ENCODE measurements around the gene LAMA2. TPM values are rescaled to one million over a fixed set of nuclear protein-coding genes. Genes with fewer than 3 reads are reported as not detected.

LAMA2 gene
- total RNA-seq, 3 donors from 2014 or later (not counting 1 experiment from before 2014, with no cell fraction given), result 2.1 to 5.3 (median 3.6) TPM

- TF ChIP-seq CTCF (IDR thresholded peaks at IDR 0.05), result no peak
- Histone ChIP-seq H3K27me3 (ENCODE audit: control insufficient read depth, insufficient read depth, low read length) (no peaks in the 10 kb centered on the region), H3K4me1 (ENCODE audit: control insufficient read depth, insufficient read depth, low read length) (no peaks in the 10 kb centered on the region), H3K9me3 (ENCODE audit: control insufficient read depth, insufficient read depth, low read length) (no peaks in the 10 kb centered on the region), H3K4me3 (ENCODE audit: low read length) (no peak overlapping the region), H3K36me3 (ENCODE audit: control insufficient read depth, insufficient read depth, low read length) (no peaks in the 10 kb centered on the region), H3K27ac (ENCODE audit: low read length) (no peak overlapping the region)
- WGBS (ENCODE audit: insufficient coverage), result 93% methylated on average over 1 of the region's 2 CpGs
- Mint-ChIP-seq H3K36me3 (no peaks in the 10 kb centered on the region), H3K27me3 (ENCODE audit: low read depth in 2 of 2) (no peaks in the 10 kb centered on the region), H3K4me3 (no peak overlapping the region), H3K27ac (no peak overlapping the region), H3K4me1 (no peaks in the 10 kb centered on the region), H3K9me3 (peaks cover 2% of the 10 kb centered on the region in 2 donors)
- intact Hi-C loops (cut with micrococcal nuclease), result no loop called here
- no peak for DNase-seq
- ATAC-seq, result no peak
These were observed 35.9 kb downstream of the LAMA2 start for GRCh38 chr6:128918886-128919285.

GRCh38 chr6:128919412-128920180, 36.7 kb downstream of the LAMA2 start:
- 90% methylated on average over 2 of the region's 2 CpGs for WGBS (ENCODE audit: insufficient coverage)
- Histone ChIP-seq H3K4me1 (ENCODE audit: control insufficient read depth, insufficient read depth, low read length) (no peaks in the 10 kb centered on the region), H3K36me3 (ENCODE audit: control insufficient read depth, insufficient read depth, low read length) (no peaks in the 10 kb centered on the region), H3K27me3 (ENCODE audit: control insufficient read depth, insufficient read depth, low read length) (no peaks in the 10 kb centered on the region), H3K27ac (ENCODE audit: low read length) (no peak overlapping the region), H3K4me3 (ENCODE audit: low read length) (no peak overlapping the region), H3K9me3 (ENCODE audit: control insufficient read depth, insufficient read depth, low read length) (no peaks in the 10 kb centered on the region)
- no peak overlapping the region for H3K4me3 Mint-ChIP-seq
- DNase-seq (no peak), ATAC-seq (no peak)
- no peaks in the 10 kb centered on the region for H3K36me3 Mint-ChIP-seq
- H3K27me3 Mint-ChIP-seq (ENCODE audit: low read depth in 2 of 2), result no peaks in the 10 kb centered on the region
- no peak for TF ChIP-seq CTCF (IDR thresholded peaks at IDR 0.05)
- H3K9me3 Mint-ChIP-seq, result peaks cover 2% of the 10 kb centered on the region in 2 donors
- no peaks in the 10 kb centered on the region for H3K4me1 Mint-ChIP-seq
- intact Hi-C loops (cut with micrococcal nuclease), result no loop called here
- no peak overlapping the region for H3K27ac Mint-ChIP-seq

GRCh38 chr6:128925765-128926164, 42.8 kb downstream of the LAMA2 start:
- peaks cover 0 to 3% of the 10 kb centered on the region in 2 donors for H3K9me3 Mint-ChIP-seq
- H3K4me1 Mint-ChIP-seq, result no peaks in the 10 kb centered on the region
- Histone ChIP-seq H3K9me3 (ENCODE audit: control insufficient read depth, insufficient read depth, low read length) (no peaks in the 10 kb centered on the region), H3K27me3 (ENCODE audit: control insufficient read depth, insufficient read depth, low read length) (no peaks in the 10 kb centered on the region), H3K27ac (ENCODE audit: low read length) (no peak overlapping the region), H3K36me3 (ENCODE audit: control insufficient read depth, insufficient read depth, low read length) (no peaks in the 10 kb centered on the region), H3K4me3 (ENCODE audit: low read length) (no peak overlapping the region), H3K4me1 (ENCODE audit: control insufficient read depth, insufficient read depth, low read length) (no peaks in the 10 kb centered on the region)
- H3K36me3 Mint-ChIP-seq, result no peaks in the 10 kb centered on the region
- H3K4me3 Mint-ChIP-seq, result no peak overlapping the region
- 89% methylated on average over 1 of the region's 1 CpG for WGBS (ENCODE audit: insufficient coverage)
- no peak for TF ChIP-seq CTCF (IDR thresholded peaks at IDR 0.05)
- intact Hi-C loops (cut with micrococcal nuclease), result no loop called here
- ATAC-seq, result no peak
- no peak for DNase-seq
- no peaks in the 10 kb centered on the region for H3K27me3 Mint-ChIP-seq (ENCODE audit: low read depth in 2 of 2)
- H3K27ac Mint-ChIP-seq, result no peak overlapping the region

- Mint-ChIP-seq H3K27ac (no peak overlapping the region), H3K27me3 (ENCODE audit: low read depth in 2 of 2) (no peaks in the 10 kb centered on the region), H3K4me1 (no peaks in the 10 kb centered on the region), H3K4me3 (no peak overlapping the region), H3K36me3 (no peaks in the 10 kb centered on the region), H3K9me3 (peaks cover 0 to 3% of the 10 kb centered on the region in 2 donors)
- no peak for TF ChIP-seq CTCF (IDR thresholded peaks at IDR 0.05)
- 30% methylated on average over 34 of the region's 34 CpGs for WGBS (ENCODE audit: insufficient coverage)
- no peak for DNase-seq
- Histone ChIP-seq H3K36me3 (ENCODE audit: control insufficient read depth, insufficient read depth, low read length) (no peaks in the 10 kb centered on the region), H3K4me1 (ENCODE audit: control insufficient read depth, insufficient read depth, low read length) (no peaks in the 10 kb centered on the region), H3K9me3 (ENCODE audit: control insufficient read depth, insufficient read depth, low read length) (no peaks in the 10 kb centered on the region), H3K27me3 (ENCODE audit: control insufficient read depth, insufficient read depth, low read length) (no peaks in the 10 kb centered on the region), H3K4me3 (ENCODE audit: low read length) (no peak overlapping the region), H3K27ac (ENCODE audit: low read length) (no peak overlapping the region)
- intact Hi-C loops (cut with micrococcal nuclease), result no loop called here
- ATAC-seq, result no peak
These were observed 46.9 kb downstream of the LAMA2 start for GRCh38 chr6:128929869-128930268.
